Cardiac muscle cell (in vitro differentiated cells and primary cell): ENCODE measurements around the gene GNL3. TPM values are rescaled to one million over a fixed set of nuclear protein-coding genes. Genes with fewer than 3 reads are reported as not detected.

ENCODE experiments used
- DNase-seq, 2 donors: peaks; one replicate each; pipeline versions ENCODE4 v3.0.0 to v3.0.0-alpha.2; 2010 to 2017; ENCODE audit warnings: low read depth in 1 of 2, low spot score in 1 of 2
- H3K27ac ChIP-seq: fragments of 200-600 bp; sonication (generic); 2 replicates; pipeline ENCODE4 v1.5.1; 2016
- H3K27me3 ChIP-seq: fragments of 200-600 bp; sonication (generic); 2 replicates; pipeline ENCODE4 v1.6.0; 2016; ENCODE audit warnings: control low read depth
- H3K36me3 ChIP-seq: fragments of 200-600 bp; sonication (generic); 2 replicates; pipeline ENCODE4 v1.5.1; 2016; ENCODE audit warnings: control low read depth
- H3K4me1 ChIP-seq: fragments of 200-600 bp; sonication (generic); 2 replicates; pipeline ENCODE4 v1.8.1; 2017; ENCODE audit warnings: low read depth, mild to moderate bottlenecking, mixed run types
- H3K4me3 ChIP-seq: fragments of 200-600 bp; sonication (generic); 2 replicates; pipeline ENCODE4 v1.5.1; 2016; ENCODE audit warnings: mild to moderate bottlenecking
- H3K9me3 ChIP-seq: fragments of 200-600 bp; sonication (generic); 2 replicates; pipeline ENCODE4 v1.5.1; 2017; ENCODE audit warnings: low read depth, mild to moderate bottlenecking, control low read depth
- polyA plus RNA-seq: library from polyadenylated mRNA; unstranded; fragments of >200 nt; fragmentation: Nextera tagmentation; extraction: Ambion mirVana; gene quantifications from 2 replicates; pipeline ENCODE4 v1.2.1, GENCODE V29; 2016
- total RNA-seq: library from RNA; depleted of rRNA; stranded (reverse); fragments of >200 nt; gene quantifications from 2 replicates; pipeline ENCODE4 v1.2.3, GENCODE V29; 2016
- TF ChIP-seq, protein P1 (sequence below): IDR thresholded peaks from 2 replicates; pipeline ENCODE4 v1.5.1; 2012; ENCODE audit warnings: low read depth, mild to moderate bottlenecking, low read length

GNL3 gene
- total and polyA plus RNA-seq, 2 experiments from 2014 or later, result 53.8 to 83.2 TPM

DNA sequence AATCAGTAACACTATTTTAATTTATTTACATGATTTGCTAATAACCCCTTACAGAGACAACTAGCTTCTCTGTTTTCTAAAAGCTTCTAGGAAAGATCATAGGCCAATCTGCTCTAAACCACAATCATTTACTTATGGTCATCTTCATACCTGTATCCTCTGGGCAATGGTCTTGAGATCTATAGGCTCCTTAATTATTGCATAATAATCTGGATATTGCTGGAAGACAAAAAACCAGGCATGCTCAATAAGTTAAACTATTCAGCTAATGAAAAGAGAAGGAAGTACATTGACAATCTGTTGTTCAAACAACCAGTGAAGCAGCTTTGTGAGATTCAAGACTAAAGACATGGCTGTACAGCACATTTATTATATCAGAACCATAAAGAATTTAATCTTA lies 34.2 kb upstream of the GNL3 start:
- no peak overlapping the region for H3K4me3 ChIP-seq
- H3K36me3 ChIP-seq, result peaks cover 63% of the 10 kb centered on the region
- no peak overlapping the region for H3K27ac ChIP-seq
- no peaks in the 10 kb centered on the region for H3K27me3 ChIP-seq
- no peaks in the 10 kb centered on the region for H3K4me1 ChIP-seq
- no peaks in the 10 kb centered on the region for H3K9me3 ChIP-seq
- no peak for DNase-seq
- TF ChIP-seq, protein P1, sequence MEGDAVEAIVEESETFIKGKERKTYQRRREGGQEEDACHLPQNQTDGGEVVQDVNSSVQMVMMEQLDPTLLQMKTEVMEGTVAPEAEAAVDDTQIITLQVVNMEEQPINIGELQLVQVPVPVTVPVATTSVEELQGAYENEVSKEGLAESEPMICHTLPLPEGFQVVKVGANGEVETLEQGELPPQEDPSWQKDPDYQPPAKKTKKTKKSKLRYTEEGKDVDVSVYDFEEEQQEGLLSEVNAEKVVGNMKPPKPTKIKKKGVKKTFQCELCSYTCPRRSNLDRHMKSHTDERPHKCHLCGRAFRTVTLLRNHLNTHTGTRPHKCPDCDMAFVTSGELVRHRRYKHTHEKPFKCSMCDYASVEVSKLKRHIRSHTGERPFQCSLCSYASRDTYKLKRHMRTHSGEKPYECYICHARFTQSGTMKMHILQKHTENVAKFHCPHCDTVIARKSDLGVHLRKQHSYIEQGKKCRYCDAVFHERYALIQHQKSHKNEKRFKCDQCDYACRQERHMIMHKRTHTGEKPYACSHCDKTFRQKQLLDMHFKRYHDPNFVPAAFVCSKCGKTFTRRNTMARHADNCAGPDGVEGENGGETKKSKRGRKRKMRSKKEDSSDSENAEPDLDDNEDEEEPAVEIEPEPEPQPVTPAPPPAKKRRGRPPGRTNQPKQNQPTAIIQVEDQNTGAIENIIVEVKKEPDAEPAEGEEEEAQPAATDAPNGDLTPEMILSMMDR, result no peak

DNA sequence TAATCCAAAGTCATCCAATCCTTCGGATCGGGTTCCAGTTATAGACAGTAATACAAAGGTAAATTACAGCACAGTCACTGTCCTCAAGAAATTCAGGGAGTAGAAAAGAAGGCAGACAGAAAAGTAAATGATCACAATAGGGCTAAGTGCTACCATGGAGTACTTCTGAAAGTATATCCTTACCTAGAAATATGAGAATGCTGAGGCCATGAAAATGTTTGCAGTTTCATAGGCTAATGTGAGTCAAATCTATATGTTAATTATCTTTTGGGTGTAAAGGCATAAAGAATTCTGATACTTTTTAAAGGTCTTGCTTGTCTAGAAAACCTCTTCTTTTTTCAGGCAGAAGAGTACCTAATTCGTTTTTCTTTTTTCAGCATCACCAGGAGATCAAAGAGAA lies 29.9 kb upstream of the GNL3 start:
- Histone ChIP-seq H3K36me3 (peaks cover 80% of the 10 kb centered on the region), H3K27ac (no peak overlapping the region), H3K9me3 (no peaks in the 10 kb centered on the region), H3K4me3 (no peak overlapping the region), H3K4me1 (no peaks in the 10 kb centered on the region), H3K27me3 (no peaks in the 10 kb centered on the region)
- TF ChIP-seq, protein P1, result no peak
- DNase-seq, result no peak

DNA sequence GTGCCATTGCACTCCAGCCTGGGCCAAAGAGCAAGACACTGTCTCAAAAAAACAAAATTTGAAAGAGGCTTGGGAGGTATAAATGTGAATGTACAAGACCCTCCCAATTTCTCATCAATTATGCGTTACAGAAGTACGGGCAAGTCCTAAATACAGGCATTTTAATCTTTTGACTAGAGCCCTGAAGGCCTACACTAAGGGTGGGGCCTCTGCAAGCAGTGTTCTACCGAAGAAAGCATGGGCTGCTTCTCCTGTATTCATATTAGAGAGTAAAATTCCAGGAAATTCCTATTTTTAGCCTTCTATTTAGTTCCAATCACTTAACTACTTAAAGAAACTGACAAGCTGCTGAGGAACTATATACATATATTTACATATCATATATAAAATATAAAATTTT lies 25.8 kb upstream of the GNL3 start:
- Histone ChIP-seq H3K36me3 (peaks cover 72% of the 10 kb centered on the region), H3K9me3 (no peaks in the 10 kb centered on the region), H3K4me1 (no peaks in the 10 kb centered on the region), H3K4me3 (no peak overlapping the region), H3K27ac (no peak overlapping the region), H3K27me3 (no peaks in the 10 kb centered on the region)
- no peak for DNase-seq
- TF ChIP-seq, protein P1, result no peak

DNA sequence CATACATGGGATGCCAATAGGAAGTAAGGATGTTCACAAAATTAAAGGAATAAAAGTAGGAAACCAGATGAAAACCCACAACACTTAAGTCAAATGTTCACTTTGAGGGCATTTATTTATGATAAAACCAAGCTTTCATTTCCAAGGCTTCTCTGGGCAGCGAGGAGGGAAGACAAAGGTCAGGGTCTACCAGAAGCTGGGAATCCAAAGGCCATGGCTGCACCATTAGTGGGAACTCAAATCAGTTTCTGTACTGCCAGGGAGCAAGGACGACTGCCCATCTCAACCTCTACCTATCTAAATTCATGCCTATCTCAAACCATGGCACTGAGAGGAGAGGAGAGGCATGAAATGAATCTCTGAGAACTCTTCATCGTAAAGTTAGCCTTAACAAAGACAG lies 22.7 kb upstream of the GNL3 start:
- Histone ChIP-seq H3K27me3 (no peaks in the 10 kb centered on the region), H3K27ac (no peak overlapping the region), H3K4me3 (no peak overlapping the region), H3K36me3 (peaks cover 45% of the 10 kb centered on the region), H3K4me1 (no peaks in the 10 kb centered on the region), H3K9me3 (no peaks in the 10 kb centered on the region)
- DNase-seq, result no peak
- TF ChIP-seq, protein P1, result no peak

DNA sequence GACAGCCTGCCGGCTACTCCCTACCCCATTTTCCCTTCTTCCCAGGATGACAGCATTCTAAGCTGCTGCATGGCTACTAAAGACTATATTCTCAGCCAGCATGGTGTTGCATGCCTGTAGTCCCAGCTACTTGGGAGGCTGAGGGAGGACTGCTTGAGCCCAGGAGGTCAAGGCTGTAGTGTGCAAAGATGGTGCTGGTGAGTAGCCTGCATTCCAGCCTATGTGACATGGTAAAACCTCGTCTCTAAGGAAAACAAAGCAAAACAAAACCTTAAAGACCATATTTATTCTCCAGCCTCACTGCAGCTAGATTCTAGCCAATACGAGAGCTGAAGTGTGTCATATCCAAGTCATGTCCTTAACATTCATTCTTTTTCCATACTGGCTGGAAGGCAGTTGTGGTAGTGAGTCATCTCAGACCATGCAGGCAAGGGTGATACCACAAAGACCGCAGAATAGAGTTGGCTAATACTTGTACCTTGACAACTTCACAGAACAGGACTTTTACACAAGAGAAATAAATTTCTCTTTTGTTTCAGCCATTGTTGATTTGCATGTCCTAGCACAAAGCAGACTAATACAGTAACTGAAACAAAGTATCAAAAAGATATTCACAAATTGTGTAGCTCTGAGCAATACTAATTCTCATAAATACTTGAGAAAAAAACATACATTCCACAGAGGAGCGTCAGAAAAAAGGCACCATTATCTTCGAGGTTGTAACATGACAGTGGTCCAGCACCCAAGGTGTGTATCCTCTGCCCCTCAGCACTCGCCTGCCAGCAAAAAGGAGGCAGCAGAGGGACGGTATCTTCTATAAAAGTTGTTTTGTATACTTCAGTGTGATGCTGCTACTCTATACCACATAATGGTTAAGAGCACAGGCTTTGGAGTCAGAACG lies 15.0 kb upstream of the GNL3 start:
- TF ChIP-seq, protein P1, result no peak
- Histone ChIP-seq H3K4me3 (no peak overlapping the region), H3K4me1 (no peaks in the 10 kb centered on the region), H3K27ac (no peak overlapping the region), H3K36me3 (peaks cover 34% of the 10 kb centered on the region), H3K27me3 (no peaks in the 10 kb centered on the region), H3K9me3 (no peaks in the 10 kb centered on the region)
- peak in 1 of 2 donors; percentile 99 for DNase-seq
